ENCODE data around the gene PAGE2.
A peak's percentile ranks its signal among the peaks of the same experiment; 100 is the strongest.

GRCh38 chrX:55057675-55058249 lies 31.1 kb upstream of the PAGE2 start:
- TF ChIP-seq CTCF (IDR thresholded peaks at IDR 0.05) (peak in 3 of 4 experiments; percentile 53 to 67 (median 62)), POLR2AphosphoS5 (IDR thresholded peaks at IDR 0.05) (no peak), POLR2A (IDR thresholded peaks at IDR 0.05) (no peak)

All from prostate gland (tissue), 2 donors.